Spleen (tissue), 7 donors: Measurements from ENCODE around the gene ABI1.

Source experiments
- CTCF ChIP-seq, 11 experiments: fragments of 200-600 bp in 7 of 11; fragments of 450-650 bp in 4 of 11; sonication (generic) in 4 of 11; IDR thresholded peaks in 8 of 11; conservative IDR thresholded peaks in 3 of 11; 1 replicate in 7 of 11; 2 replicates in 4 of 11; pipeline versions ENCODE4 v1.4.0 to v1.8.0; 2016 to 2021; ENCODE audit warnings: antibody characterized with exemption in 11 of 11, inconsistent platforms in 4 of 11, mild to moderate bottlenecking in 1 of 11
- POLR2A ChIP-seq, 3 donors: fragments of 450-650 bp; IDR thresholded peaks; one replicate each; pipeline ENCODE4 v1.5.1; 2017; ENCODE audit warnings: antibody characterized with exemption in 3 of 3, mild to moderate bottlenecking in 1 of 3
- POLR2AphosphoS5 ChIP-seq, 3 donors: sonication (generic); formaldehyde crosslinking; IDR thresholded peaks; one replicate each; pipeline ENCODE4 v1.5.1; 2017; ENCODE audit warnings: antibody characterized with exemption in 3 of 3
- donor health status: DM: no; HTN: no; CAD: no; lungs with moderate emphysema.
- donor health status: DM: no; HTN: no; CAD: no.
- donor health status: DM: no; HTN: no; CAD: no.

GRCh38 chr10:26839966-26840627 is 20.7 kb downstream of the ABI1 start:
- TF ChIP-seq CTCF (IDR thresholded peaks at IDR 0.05 in 8 of 11, conservative IDR thresholded peaks at IDR 0.05 in 3 of 11): no peak
- TF ChIP-seq POLR2AphosphoS5 (IDR thresholded peaks at IDR 0.05): no peak
- no peak for TF ChIP-seq POLR2A (IDR thresholded peaks at IDR 0.05)
